GM12864 (cell line): ENCODE data around the gene S100A7.
"Not testable (repeated sequence)": the region's sequence is repeated elsewhere in the genome, so short reads cannot be mapped to it uniquely, and the experiment has no call there.

Source experiments
- DNase-seq: peaks from one replicate; pipeline ENCODE4 v3.0.0-alpha.2; 2011; ENCODE audit warnings: low read depth
- H3K4me3 ChIP-seq: 2 replicates; pipeline ENCODE4 v1.5.1; 2011; ENCODE audit warnings: mild to moderate bottlenecking, low read depth, low read length, control low read depth
- TF ChIP-seq, protein P1 (sequence below): IDR thresholded peaks from 2 replicates; pipeline ENCODE4 v1.5.1; 2011; ENCODE audit warnings: low read depth, mild to moderate bottlenecking, moderate library complexity, low read length, control low read depth, inconsistent platforms; ENCODE audit errors: missing control alignments

Gene S100A7

GRCh38 chr1:153466908-153467307 lies 6.5 kb upstream of the S100A7 start:
- no peak overlapping the region for H3K4me3 ChIP-seq
- TF ChIP-seq, protein P1, sequence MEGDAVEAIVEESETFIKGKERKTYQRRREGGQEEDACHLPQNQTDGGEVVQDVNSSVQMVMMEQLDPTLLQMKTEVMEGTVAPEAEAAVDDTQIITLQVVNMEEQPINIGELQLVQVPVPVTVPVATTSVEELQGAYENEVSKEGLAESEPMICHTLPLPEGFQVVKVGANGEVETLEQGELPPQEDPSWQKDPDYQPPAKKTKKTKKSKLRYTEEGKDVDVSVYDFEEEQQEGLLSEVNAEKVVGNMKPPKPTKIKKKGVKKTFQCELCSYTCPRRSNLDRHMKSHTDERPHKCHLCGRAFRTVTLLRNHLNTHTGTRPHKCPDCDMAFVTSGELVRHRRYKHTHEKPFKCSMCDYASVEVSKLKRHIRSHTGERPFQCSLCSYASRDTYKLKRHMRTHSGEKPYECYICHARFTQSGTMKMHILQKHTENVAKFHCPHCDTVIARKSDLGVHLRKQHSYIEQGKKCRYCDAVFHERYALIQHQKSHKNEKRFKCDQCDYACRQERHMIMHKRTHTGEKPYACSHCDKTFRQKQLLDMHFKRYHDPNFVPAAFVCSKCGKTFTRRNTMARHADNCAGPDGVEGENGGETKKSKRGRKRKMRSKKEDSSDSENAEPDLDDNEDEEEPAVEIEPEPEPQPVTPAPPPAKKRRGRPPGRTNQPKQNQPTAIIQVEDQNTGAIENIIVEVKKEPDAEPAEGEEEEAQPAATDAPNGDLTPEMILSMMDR = no peak
- DNase-seq = no peak

- no peak for DNase-seq
- H3K4me3 ChIP-seq = no peak overlapping the region
- TF ChIP-seq, protein P1 = peak; percentile 85
Measured at GRCh38 chr1:153465811-153466636, 5.6 kb upstream of the S100A7 start.

- not testable (repeated sequence) for DNase-seq
Measured at GRCh38 chr1:153462741-153463140, 2.3 kb upstream of the S100A7 start.

DNA sequence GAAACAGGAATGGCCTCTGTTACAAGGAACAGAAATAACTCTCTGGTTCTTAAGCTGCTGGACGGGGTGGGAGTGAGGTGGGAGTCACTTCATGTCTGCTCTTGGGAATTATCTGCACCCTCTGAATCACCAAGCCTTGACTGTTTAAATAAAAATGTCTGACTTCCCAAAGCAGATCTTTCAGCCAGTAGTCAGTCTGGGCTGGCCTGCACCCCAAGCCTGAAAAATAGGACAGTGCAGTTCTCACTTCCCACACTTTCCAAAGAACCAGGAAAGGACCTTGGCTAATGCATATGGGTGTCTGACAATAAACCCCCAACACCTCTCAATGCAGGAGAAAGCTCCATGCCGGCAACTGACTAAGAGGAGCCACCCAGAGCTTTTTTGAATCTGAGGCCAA lies 796 bp downstream of the S100A7 start:
- TF ChIP-seq, protein P1 = no peak

More at GRCh38 chr1:153462741-153463140, 2.3 kb upstream of the S100A7 start:
- not testable (repeated sequence) for H3K4me3 ChIP-seq

DNA sequence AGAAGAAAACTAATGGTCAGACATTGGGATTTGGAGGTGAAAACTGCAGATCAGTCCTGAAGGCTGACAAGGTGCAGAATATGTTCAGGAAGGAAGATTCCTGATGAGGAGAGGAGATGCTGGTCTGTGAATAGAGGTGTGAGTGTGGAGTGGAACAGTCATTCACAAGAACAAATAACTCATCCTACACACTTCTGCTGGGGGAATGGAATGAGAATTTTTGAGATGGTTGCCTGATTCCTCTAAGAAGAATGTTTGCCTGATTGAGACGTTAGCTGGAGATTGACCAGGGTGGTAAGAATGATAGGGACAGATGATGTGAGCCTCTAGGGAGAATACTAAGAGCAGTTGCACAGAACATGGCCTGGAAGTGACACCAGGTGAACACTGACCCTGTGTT lies 4.1 kb downstream of the S100A7 start:
- H3K4me3 ChIP-seq = no peak overlapping the region
- TF ChIP-seq, protein P1 = no peak
- DNase-seq = no peak

More for the DNA sequence above, 796 bp downstream of the S100A7 start:
- no peak for DNase-seq
- no peak overlapping the region for H3K4me3 ChIP-seq

GRCh38 chr1:153448851-153449250 lies 11.6 kb downstream of the S100A7 start:
- DNase-seq, H3K4me3 ChIP-seq: not testable (repeated sequence)

DNA sequence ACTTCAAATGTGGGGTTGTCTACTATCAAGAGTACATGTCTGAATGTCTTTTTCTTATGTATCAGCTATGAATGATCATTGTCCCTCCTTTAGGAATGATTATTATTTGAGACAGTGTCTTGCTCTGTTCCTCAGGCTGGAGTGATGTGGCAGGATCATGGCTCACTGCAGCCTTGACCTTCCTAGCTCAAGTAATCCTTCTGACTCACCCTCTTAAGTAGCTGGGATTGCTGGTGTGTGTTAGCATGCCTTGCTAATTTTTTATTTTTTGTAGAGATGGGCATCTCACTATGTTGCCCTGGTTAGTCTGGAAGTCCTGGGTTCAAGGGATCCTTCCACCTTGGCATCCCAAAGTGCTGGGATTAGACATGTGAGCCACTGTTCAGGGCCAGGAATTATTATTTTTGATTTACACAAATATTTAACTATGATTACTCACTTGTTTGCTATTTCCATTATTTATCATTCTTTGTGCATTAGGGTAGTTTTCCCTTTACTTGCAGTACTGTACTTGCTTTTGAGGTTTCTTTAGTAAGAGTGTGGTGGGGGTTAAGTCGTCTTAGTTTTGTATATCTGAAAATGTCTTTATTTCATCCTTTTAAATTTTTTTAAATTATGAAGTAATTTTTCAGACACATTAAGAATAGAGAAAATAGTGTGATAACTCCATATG lies 12.8 kb downstream of the S100A7 start:
- H3K4me3 ChIP-seq = no peak overlapping the region
- TF ChIP-seq, protein P1 = no peak
- DNase-seq = no peak

DNA sequence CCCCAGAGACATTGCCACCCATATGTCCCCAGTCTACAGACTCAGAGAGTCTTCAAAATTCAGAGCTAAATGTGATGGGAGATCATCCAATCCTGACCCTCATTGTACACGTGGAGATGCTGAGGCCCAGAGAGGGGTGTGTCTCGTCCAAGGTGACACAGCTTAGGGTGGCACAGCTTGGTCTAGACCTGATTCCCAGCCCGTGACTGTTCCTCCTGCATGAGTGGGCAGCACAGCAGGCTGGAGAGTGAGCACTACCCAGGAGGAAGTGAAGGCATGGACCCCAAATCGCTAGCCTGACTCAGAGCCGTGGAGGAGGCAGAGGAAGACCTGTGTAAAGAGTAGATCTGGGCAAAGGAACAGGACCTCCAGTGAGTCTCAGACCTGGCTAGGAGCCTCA lies 16.4 kb downstream of the S100A7 start:
- H3K4me3 ChIP-seq = no peak overlapping the region
- DNase-seq = no peak
- TF ChIP-seq, protein P1 = no peak
